SK-N-MC (cell line): ENCODE data around the gene KRT86.

Source experiments
- DNase-seq: peaks from one replicate; pipeline ENCODE4 v3.0.0-alpha.2; 2011; ENCODE audit warnings: low read depth, low spot score
- H3K27ac ChIP-seq: fragments of 200-600 bp; sonication (generic); 2 replicates; pipeline ENCODE4 v1.5.1; 2016; ENCODE audit warnings: mixed run types
- H3K36me3 ChIP-seq: fragments of 200-600 bp; sonication (generic); 2 replicates; pipeline ENCODE4 v1.6.1; 2017; ENCODE audit warnings: antibody characterized with exemption, low read length, mixed read lengths; ENCODE audit not compliant: insufficient read depth
- H3K4me3 ChIP-seq: fragments of 200-600 bp; sonication (generic); 2 replicates; pipeline ENCODE4 v1.5.1; 2016
- H3K9ac ChIP-seq: fragments of 200-600 bp; sonication (generic); 2 replicates; pipeline ENCODE4 v1.8.0; 2017; ENCODE audit warnings: mixed run types, mixed read lengths; ENCODE audit not compliant: insufficient read length
- H3K9me3 ChIP-seq: fragments of 200-600 bp; sonication (generic); 2 replicates; pipeline ENCODE4 v1.6.1; 2017; ENCODE audit warnings: low read depth, mild to moderate bottlenecking, antibody characterized with exemption, low read length, moderate library complexity, mixed read lengths
- EZH2 ChIP-seq: fragments of 200-600 bp; sonication (generic); IDR thresholded peaks from one replicate; pipeline ENCODE4 v1.6.1; 2017; ENCODE audit warnings: antibody characterized with exemption
- FOXP2 ChIP-seq: optimal IDR thresholded peaks from 2 replicates; pipeline ENCODE3; 2011; ENCODE audit warnings: mild to moderate bottlenecking, moderate library complexity; ENCODE audit not compliant: insufficient read depth; ENCODE audit errors: extremely low read length, control extremely low read depth
- POLR2AphosphoS5 ChIP-seq: IDR thresholded peaks from 2 replicates; pipeline ENCODE4 v1.6.1; 2012; ENCODE audit warnings: mild to moderate bottlenecking, low read depth, low read length, borderline replicate concordance

KRT86 gene

GRCh38 chr12:52305921-52306705 is 31.7 kb downstream of the KRT86 start:
- TF ChIP-seq FOXP2 (no peak), POLR2AphosphoS5 (no peak), EZH2 (no peak)
- no peak overlapping the region for H3K27ac ChIP-seq

GRCh38 chr12:52306731-52307130 is 32.3 kb downstream of the KRT86 start:
- no peak overlapping the region for H3K4me3 ChIP-seq
- no peak overlapping the region for H3K9ac ChIP-seq
- TF ChIP-seq EZH2 (no peak), POLR2AphosphoS5 (no peak), FOXP2 (no peak)
- DNase-seq: no peak
- no peaks in the 10 kb centered on the region for H3K9me3 ChIP-seq
- H3K36me3 ChIP-seq: no peaks in the 10 kb centered on the region
- no peak overlapping the region for H3K27ac ChIP-seq

More at GRCh38 chr12:52305921-52306705, 31.7 kb downstream of the KRT86 start:
- no peak overlapping the region for H3K9ac ChIP-seq
- H3K9me3 ChIP-seq: no peaks in the 10 kb centered on the region
- no peak overlapping the region for H3K4me3 ChIP-seq
- no peaks in the 10 kb centered on the region for H3K36me3 ChIP-seq
- DNase-seq: no peak

- Histone ChIP-seq H3K9me3 (no peaks in the 10 kb centered on the region), H3K9ac (no peak overlapping the region), H3K36me3 (no peaks in the 10 kb centered on the region), H3K27ac (no peak overlapping the region), H3K4me3 (no peak overlapping the region)
- TF ChIP-seq POLR2AphosphoS5: no peak
- no peak for TF ChIP-seq FOXP2
- peak; percentile 81 for TF ChIP-seq EZH2
- no peak for DNase-seq
These were observed 33.7 kb downstream of the KRT86 start for GRCh38 chr12:52307836-52308805.

- H3K9ac ChIP-seq: no peak overlapping the region
- H3K36me3 ChIP-seq: no peaks in the 10 kb centered on the region
- no peak for DNase-seq
- H3K4me3 ChIP-seq: no peak overlapping the region
- H3K27ac ChIP-seq: no peak overlapping the region
- H3K9me3 ChIP-seq: no peaks in the 10 kb centered on the region
- TF ChIP-seq EZH2 (no peak), FOXP2 (no peak), POLR2AphosphoS5 (no peak)
These were observed 34.5 kb downstream of the KRT86 start for GRCh38 chr12:52308806-52309425.

- Histone ChIP-seq H3K4me3 (no peak overlapping the region), H3K36me3 (no peaks in the 10 kb centered on the region), H3K9me3 (no peaks in the 10 kb centered on the region), H3K9ac (no peak overlapping the region), H3K27ac (no peak overlapping the region)
- TF ChIP-seq POLR2AphosphoS5 (no peak), FOXP2 (no peak), EZH2 (no peak)
- DNase-seq: no peak
These were observed 36.3 kb downstream of the KRT86 start for GRCh38 chr12:52310622-52311284.

GRCh38 chr12:52311285-52311648 is 36.8 kb downstream of the KRT86 start:
- Histone ChIP-seq H3K36me3 (no peaks in the 10 kb centered on the region), H3K27ac (no peak overlapping the region), H3K9me3 (no peaks in the 10 kb centered on the region), H3K9ac (no peak overlapping the region), H3K4me3 (no peak overlapping the region)
- DNase-seq: no peak
- TF ChIP-seq FOXP2 (no peak), EZH2 (no peak), POLR2AphosphoS5 (no peak)

- H3K27ac ChIP-seq: no peak overlapping the region
- TF ChIP-seq EZH2 (no peak), POLR2AphosphoS5 (no peak), FOXP2 (no peak)
- H3K9me3 ChIP-seq: no peaks in the 10 kb centered on the region
- no peak for DNase-seq
- H3K4me3 ChIP-seq: no peak overlapping the region
- H3K9ac ChIP-seq: no peak overlapping the region
- H3K36me3 ChIP-seq: no peaks in the 10 kb centered on the region
These were observed 37.6 kb downstream of the KRT86 start for GRCh38 chr12:52312086-52312485.
